OCI-LY1 (cell line): Measurements from ENCODE around the gene RAB15.

Experiments
- EZH2 ChIP-seq: fragments of 200-600 bp; sonication (generic), shearing (Covaris generic); IDR thresholded peaks from 2 replicates; pipeline ENCODE4 v1.8.0; 2017; ENCODE audit warnings: borderline replicate concordance, mixed run types, mild to moderate bottlenecking, antibody characterized with exemption, low read length, moderate library complexity, mixed read lengths
- TF ChIP-seq, protein P1 (sequence below): fragments of 200-600 bp; sonication (generic), shearing (Covaris generic); IDR thresholded peaks from 2 replicates; pipeline ENCODE4 v1.5.1; 2017; ENCODE audit warnings: mild to moderate bottlenecking, antibody characterized with exemption, low read length, moderate library complexity, mixed read lengths

- TF ChIP-seq, protein P1, sequence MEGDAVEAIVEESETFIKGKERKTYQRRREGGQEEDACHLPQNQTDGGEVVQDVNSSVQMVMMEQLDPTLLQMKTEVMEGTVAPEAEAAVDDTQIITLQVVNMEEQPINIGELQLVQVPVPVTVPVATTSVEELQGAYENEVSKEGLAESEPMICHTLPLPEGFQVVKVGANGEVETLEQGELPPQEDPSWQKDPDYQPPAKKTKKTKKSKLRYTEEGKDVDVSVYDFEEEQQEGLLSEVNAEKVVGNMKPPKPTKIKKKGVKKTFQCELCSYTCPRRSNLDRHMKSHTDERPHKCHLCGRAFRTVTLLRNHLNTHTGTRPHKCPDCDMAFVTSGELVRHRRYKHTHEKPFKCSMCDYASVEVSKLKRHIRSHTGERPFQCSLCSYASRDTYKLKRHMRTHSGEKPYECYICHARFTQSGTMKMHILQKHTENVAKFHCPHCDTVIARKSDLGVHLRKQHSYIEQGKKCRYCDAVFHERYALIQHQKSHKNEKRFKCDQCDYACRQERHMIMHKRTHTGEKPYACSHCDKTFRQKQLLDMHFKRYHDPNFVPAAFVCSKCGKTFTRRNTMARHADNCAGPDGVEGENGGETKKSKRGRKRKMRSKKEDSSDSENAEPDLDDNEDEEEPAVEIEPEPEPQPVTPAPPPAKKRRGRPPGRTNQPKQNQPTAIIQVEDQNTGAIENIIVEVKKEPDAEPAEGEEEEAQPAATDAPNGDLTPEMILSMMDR, result no peak
- no peak for TF ChIP-seq EZH2
Measured at GRCh38 chr14:64951291-64951690, 20.8 kb downstream of the RAB15 start.
